GM19238 (cell line): ENCODE data around the gene ALG10.
A peak's percentile ranks its signal among the peaks of the same experiment; 100 is the strongest.
"Not testable (repeated sequence)": the region's sequence is repeated elsewhere in the genome, so short reads cannot be mapped to it uniquely, and the experiment has no call there.

Source experiments
- DNase-seq: peaks from one replicate; pipeline ENCODE4 v3.0.0; 2011; ENCODE audit warnings: low spot score; ENCODE audit not compliant: insufficient read length

Gene ALG10, protein sequence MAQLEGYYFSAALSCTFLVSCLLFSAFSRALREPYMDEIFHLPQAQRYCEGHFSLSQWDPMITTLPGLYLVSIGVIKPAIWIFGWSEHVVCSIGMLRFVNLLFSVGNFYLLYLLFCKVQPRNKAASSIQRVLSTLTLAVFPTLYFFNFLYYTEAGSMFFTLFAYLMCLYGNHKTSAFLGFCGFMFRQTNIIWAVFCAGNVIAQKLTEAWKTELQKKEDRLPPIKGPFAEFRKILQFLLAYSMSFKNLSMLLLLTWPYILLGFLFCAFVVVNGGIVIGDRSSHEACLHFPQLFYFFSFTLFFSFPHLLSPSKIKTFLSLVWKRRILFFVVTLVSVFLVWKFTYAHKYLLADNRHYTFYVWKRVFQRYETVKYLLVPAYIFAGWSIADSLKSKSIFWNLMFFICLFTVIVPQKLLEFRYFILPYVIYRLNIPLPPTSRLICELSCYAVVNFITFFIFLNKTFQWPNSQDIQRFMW

DNA sequence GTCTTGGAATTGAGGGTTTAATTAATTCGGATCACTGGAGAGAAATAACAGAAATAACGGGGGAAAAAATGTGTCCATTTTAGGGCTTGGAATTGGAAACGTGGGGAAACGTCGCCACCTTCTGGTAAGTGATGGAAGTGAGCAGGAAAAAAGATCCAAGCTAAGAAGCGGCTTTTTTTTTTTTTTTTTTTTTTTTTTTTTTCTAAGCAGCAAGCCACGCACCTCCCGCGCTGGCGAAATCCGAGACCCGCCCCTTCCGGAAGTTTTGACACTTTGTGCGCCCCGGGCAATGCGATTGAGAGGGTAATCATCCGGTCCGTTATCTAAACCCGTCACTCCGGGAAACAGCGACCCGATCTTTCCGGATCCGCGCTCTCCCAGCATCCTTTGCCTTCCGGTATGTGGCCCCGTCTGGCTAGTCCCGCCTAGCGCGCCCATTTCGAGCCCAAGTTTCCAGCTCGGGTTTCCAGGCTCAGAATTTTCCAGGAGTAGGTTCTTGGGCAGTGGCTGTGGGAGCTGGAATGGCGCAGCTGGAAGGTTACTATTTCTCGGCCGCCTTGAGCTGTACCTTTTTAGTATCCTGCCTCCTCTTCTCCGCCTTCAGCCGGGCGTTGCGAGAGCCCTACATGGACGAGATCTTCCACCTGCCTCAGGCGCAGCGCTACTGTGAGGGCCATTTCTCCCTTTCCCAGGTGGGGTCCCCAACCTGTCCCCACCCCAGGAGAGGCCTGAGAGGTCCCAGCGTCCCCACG, at the start of gene ALG10:
TSS of gene ALG10 (plus strand) at position 418 of the 752 bp plus-strand sequence. CDS start at position 522, 104 bp downstream.
- peak; percentile 57 for DNase-seq

DNA sequence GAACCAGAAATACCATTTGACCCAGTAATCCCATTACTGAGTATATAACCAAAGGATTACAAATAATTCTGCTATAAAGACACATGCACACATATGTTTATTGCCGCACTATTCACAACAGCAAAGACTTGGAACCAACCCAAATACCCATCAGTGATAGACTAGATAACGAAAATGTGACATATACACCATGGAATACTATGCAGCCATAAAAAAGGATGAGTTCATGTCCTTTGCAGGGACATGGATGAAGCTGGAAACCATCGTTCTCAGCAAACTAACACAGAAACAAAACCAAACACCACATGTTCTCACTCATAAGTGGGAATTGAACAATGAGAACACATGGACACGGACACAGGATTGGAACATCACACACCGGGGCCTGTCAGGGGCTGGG, 49.4 kb upstream of the ALG10 start:
- not testable (repeated sequence) for DNase-seq

DNA sequence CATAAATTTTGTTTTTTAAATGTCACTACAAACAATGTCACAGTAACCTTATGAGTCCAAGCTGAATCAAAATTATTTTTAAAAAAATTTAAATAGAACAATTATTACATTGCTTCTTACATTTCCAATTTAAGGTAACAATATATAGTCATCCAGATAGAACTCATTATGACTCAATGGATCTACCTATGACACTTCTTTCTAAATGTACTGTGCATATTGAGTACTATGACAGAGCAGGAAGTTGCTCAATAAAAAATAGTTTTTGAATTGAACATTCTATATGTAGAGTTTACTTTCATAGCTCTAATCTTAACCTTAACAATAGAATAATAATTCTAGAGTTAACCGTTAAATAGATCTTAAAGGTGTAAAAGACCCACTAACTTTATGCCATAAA, 44.4 kb upstream of the ALG10 start:
- no peak for DNase-seq

DNA sequence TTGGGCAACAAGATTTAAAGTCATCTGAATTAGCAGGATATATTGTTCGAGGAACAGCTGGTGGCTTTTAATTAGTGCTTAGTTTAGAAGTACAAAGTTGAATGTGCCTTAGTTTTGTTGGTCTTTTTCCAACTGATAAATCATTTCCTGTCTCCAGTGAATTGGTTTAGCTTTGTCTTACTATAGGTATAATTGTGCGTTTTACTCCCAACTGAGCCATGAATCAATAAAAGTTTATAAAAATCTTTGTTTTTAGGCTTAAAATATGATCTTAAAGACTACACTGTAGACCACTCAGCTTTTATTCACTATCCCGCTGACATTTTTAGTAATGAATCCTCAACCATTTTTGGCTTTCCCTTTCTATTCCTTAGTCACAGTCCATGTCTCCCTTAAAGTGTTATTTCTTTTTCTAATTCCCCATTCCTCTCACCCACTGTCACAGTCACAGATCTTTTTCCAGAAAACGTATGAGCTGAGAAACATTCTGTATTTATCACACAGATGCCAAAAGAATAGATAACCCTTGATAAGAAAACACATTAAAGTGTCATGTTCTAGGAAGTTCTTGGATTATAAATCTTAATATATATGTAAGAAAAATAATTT, 34.0 kb upstream of the ALG10 start:
- no peak for DNase-seq

DNA sequence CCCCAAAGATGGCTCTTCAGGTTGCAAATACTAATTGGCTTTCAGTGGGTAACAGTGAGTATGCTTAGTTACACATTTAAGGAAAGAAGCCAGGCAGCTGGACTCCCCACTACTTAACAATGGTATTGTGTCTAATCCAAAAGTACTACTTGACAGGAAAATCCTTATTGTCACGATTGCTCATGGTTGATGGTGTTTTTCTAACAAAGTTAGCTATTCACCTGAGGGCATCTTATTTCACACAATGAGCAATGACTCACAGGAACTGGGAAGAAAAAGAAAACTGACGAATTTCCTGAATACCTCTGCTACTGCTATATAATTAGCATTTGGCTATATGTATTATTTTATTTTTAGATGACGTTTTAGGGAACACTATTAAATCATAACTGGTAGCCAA, 33.4 kb upstream of the ALG10 start:
- DNase-seq = no peak

DNA sequence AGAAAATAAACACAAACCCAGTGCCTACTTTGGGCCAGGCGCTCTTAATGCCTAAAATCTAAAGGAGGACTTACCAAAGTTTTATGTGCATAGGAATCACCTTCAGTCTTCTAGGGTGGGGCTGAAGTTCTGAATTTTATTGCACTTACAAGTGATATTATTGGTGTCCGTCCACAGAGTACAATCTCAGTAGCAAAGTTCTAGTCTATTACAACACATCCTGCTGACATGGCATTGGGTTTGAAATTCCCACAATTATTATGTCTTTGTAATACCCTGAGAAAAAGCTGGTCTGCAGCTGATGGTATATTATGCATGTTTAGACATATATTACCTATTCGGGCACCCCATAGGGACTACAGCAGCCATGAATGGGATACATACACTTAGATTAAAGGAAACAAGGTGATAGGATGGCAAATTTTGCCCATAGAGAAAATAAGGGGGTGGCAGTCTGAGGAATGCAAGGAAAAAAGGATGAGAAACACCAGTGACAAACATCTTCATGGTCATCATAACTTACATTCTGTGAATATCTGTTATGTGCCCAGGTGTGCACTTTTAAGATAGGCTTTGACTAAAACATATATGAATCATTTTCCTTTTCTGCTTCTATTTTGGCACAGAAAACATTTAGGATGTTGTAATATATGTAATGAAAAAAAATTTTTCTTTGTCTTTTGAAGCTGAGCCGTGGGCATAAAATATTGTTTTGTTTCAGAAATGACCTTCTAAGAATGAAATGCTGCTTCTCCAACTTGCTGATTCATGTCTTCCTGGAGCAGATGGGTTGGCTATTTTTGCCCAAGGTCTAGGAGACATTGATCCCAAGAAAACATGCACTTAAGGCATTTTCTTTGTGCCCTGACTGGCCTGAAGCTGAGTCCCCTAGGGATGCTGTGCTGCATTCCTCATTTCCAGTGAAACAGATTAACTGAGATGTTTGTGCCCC, 27.2 kb upstream of the ALG10 start:
- no peak for DNase-seq

DNA sequence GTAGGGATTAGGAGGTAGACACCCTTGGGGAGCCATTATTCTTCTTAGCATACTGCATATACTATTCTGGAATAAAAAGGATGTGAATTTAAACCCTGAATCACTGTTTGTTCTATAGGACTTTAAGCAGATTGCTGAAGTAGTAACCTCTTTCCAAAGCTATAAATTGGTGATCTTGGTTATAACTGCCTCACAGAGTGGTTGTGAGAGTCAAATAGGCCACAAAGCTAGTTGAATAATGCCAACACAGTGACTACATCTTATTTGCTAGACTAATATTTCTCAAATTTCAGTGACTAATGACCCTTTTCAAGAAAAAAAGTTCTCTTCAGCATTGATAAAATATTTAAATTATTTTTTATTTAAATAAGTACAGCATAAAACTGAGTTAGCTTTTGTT, 13.5 kb upstream of the ALG10 start:
- DNase-seq = not testable (repeated sequence)

DNA sequence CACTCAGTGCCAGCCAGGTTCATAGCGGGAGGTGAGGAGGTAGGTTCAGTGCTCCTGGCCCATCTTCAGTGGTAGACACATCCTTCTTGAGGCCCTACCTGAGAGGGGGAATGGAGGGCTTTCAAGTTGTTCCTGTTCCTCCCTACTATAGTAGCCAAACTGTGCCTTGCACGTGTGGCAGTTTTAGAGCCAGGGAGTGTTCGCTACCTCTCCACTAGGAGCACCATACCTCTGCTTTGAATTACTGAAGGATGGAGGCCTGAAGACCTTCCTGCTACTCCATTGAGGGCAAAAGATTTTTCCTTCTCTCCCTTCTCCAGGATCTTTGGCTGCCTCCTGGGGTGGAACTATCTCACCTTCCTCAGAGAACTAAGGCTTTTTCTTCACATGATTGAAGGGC, 5.9 kb upstream of the ALG10 start:
- no peak for DNase-seq

DNA sequence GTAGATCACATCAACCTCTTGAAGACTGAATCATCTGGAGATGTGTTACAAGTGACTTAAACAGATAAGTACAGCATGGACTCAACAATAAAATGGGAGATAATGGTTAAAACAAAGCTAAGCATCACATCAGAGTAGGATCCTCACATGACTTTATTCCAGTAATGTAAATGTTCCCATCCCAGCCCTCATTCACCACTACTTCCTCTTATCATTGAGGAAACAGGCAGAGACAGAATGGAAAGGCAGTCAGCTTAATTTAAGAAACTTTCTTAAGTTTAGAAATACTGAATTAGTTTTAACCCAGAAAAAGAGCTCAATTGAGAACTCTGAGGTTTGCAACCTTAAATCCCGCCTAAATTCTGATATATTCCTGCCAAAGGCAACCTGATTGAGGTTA, 1.2 kb upstream of the ALG10 start:
- no peak for DNase-seq

DNA sequence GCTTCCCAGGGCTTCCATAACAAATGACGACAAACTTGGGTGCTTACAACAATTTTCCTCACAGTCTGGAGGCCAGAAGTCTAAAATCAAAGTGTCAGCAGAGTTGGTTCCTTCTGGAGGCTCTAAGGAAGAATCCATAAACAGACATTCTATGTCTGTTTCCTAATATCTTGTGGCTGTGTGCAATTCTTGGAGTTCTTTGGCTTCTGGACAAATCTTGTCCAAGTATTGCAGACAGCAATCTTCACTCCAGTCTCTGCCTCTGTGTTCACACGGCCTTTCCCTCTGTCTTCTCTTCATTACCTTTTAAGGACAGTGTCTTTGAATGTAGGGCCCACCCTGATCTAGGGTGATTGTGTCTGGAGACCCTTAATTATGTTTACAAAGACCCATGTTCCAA, 5.4 kb downstream of the ALG10 start:
- not testable (repeated sequence) for DNase-seq

DNA sequence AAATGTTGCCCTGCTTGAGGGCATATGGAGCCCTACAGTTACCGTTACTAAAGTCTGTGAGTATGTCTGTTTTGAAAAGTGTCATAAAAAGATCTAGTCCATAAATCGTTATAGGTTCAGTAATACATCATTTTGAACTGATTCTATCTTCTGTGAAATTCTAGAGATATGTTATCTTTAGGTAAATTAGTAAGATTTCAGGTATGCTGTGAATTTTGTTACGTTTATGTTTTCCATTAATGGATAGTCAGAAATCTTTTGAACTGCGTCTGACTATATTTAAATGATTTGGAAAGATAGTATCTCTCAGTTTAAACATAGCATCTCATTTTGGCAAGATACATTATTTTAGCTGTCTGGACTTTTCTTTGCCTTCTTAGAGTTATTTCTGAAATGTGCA, 8.3 kb downstream of the ALG10 start:
- DNase-seq = no peak

DNA sequence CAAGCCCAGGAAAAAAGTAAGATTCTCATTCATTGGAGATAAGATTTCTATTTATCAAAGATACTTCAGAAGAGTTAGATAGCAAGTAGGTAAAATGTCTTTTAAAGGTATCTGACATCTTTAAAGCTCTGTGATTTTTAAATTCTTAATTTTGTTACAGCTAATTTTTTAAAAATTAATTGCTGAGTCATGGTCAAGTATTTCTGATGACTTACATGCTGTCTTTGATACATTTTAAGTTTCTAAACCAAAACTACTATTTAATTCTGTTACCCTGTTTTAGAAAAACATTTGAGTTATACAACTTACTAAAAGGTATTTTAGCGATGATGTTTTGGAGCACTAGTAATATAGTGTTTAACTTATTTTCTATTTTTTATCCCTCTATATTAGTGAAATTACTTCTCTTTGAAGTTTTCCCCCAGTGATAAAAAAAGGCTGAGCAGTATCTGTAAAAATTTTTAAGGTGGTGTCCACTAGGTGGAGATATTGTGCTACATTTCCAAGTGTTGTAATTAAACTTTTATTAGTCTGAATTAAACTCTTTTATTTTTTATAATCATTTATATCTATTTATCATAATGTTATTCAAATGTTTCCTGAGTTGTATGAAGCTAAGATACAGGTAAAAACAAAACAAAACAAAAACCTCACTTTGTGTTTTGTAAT, 11.5 kb downstream of the ALG10 start:
- DNase-seq = no peak

DNA sequence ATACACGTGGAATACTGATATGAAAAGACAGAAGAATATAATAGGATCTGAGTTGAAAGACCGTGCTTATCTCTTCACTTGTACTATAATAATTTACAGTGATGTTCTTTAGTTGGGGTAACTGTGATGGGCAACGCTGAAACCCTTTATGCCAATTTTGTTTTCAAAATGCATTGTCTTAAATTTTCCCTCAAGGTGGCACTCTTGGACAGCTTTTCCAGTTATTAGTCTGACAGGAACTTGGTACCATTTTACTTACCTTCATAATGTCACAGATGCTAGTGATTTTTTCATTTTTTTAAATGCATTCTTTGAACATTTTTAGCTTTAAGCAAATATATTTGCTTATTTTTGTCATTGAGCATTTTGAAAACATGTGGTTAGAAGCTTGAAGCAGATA, 16.1 kb downstream of the ALG10 start:
- DNase-seq = not testable (repeated sequence)

DNA sequence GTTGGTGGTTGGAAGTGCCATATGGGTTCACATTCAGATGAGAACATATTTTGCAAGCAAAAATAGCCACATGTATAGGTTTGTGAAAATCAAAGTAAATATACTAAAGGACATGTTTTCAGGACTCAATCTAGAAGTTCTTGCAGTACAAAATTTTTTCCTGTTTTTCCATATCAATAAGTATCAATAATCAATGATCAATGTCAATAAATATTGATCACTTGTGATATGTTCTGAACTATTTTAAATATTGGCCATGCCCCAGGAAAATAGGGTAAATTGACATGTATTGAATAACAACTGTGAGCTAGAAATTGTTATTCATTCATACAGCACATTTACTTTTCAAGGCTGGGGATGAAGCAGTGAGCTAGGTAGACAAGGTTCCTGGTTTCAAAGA, 24.3 kb downstream of the ALG10 start:
- no peak for DNase-seq

DNA sequence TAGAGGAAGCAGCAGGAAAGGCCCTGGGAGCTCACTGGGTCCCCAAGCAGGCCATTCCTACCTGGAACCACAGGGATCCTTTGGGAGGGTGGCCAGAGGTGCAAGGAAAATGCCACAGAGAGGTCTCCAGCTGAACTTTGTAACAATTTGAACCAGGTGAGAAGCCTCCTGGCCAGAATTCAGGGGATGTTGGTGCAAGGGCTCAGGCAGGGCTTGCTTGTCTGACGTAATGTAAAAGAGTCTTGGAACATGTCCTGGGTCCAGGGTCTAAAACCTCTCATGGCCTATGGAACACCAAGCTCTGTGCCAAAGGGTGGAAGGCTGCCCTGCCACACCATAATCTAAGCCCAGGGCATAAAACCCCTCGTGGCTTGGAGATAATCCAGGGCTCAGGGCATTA, 25.6 kb downstream of the ALG10 start:
- not testable (repeated sequence) for DNase-seq

DNA sequence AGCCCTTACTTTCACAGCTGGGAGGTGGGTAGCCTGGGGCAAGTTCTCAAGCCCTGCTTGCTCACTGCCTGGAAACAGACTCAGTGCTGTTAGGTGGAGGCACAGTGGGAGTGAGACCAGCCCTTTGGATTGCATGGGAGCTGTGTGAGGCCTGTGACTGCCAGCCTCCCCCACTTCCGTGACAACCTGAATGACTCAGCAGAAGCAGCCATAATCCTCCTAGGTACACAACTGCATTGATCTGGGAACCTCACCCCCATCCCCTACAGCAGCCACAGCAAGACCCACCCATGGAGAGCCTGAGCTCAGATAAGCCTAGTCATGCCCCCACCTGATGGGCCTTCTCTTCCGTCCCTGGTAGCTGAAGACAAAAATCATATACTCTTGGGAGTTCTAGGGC, 26.4 kb downstream of the ALG10 start:
- no peak for DNase-seq

DNA sequence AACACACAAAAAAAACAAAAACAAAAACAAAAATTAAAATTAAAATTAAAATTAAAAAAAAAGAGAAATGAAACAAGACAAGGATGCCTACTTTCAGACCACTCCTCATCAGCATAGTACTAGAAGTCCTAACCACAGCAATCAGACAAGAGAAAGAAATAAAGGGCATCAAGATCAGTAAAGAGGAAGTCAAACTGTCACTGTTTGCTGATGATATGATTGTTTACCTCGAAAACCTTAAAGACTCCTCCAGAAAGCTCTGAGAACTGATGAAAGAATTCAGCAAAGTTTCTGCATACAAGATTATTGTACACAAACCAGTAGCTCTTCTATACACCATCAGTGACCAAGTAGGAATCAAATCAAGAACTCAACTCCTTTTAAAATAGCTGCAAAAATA, 29.2 kb downstream of the ALG10 start:
- no peak for DNase-seq

DNA sequence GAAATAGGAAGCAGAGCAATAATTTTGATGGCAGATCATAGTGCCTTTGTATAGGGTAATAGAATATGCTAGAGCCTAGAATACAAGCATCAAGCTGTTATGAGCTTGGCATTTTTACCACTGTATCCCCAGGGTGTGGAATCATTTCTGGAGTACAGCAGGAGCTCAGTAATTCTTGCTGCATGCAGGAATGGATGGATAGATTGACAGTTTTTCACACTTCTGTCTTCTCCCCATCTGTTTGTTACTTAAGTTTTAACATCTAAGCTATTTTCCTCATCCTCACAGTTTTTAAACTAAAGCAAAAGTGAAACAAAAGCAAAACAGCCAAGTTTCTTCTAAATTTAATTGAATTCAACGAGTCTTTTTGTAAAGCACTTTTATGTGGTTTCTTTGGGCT, 32.6 kb downstream of the ALG10 start:
- no peak for DNase-seq
